HG02571 (cell line): Measurements from ENCODE around the gene PRKAR2A.

Source experiments
- ATAC-seq: cut with Tn5 transposase; IDR thresholded peaks from one replicate; pipeline ENCODE4 v1.9.1; 2021; ENCODE audit warnings: mild to moderate bottlenecking, moderate library complexity; ENCODE audit not compliant: unreplicated experiment

PRKAR2A gene

DNA sequence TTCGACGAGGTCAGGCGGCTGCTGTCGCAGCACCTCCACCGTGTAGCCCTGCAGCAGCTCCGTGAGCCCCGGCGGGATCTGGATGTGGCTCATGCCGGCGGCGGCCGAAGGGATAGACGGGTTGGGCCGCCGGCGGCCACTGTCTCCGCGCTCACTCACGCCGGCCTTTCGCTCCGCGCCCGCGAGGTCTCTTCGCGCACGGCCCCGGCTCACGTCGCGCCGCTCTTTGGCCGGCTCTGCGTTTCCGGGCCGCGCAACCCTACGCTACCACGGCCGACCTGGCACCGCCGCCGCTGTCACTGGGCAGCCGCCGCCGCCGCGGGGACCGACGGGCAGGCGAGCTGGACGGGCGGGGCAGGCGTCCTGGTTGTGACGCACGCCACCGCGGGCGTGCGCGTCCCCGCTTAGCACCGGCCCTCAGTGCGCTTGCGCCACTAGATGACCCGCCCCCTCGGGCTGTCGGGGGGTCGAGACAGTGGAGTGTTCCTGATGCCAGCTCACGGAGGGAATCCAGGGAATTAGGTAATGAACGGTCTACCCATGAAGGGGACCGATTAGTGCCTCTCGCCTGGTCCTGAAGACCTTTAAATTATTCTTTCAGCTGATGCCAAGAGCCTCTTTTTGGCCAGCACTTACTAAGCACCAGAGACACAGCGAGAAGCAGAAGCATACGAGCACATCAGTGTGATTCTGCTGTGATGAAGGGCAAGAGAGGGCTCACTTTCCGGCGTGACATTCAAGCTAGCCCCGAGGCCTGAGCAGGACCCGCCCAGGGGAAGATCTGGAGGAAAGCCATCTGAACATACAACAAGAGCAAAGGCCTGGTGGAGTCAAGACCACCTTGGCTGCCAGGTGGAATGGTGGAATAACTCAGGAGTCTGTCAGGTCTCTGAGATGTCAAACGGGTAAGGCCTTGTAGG is at the start of gene PRKAR2A:
TSS of gene PRKAR2A (minus strand) at position 371 of the 920 bp plus-strand sequence. CDS start at position 93, 278 bp downstream.
- ATAC-seq = peak; percentile 89

DNA sequence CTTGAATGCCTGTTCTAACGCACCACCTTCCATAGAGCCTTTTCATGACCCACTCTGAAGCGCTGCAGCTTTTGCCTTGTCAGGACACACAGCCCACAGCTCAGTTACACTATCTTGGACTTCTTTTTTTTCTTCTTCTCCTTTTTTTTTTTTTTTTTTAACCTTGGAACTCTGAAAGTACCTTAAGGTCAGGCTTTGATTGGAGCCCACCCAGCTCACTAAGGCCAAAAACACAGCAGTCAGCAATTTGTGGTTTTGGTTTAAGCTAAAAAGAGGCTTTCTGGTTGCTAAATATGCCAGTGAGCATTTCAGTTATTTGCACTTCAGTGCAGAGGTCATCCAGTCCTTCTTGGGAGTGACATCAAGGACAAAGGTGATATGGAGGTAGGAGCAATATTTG is 49.3 kb upstream of the PRKAR2A start:
- no peak for ATAC-seq

DNA sequence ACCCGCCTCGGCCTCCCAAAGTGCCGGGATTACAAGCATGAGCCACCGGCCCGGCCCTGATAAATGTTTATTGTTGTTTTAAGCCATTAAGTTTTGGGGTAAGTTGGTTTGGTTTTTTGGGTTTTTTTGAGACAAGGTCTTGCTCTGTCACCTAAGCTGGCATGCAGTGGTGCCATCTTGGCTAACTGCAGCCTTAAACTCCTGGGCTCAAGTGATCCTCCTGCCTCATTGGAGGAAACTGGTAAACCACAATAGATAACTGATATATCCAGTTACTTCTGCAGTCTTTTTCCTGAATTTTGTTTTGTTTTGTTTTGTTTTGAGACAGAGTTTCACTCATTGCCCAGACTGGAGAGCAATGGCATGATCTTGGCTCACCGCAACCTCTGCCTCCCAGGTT is 46.8 kb upstream of the PRKAR2A start:
- no peak for ATAC-seq

DNA sequence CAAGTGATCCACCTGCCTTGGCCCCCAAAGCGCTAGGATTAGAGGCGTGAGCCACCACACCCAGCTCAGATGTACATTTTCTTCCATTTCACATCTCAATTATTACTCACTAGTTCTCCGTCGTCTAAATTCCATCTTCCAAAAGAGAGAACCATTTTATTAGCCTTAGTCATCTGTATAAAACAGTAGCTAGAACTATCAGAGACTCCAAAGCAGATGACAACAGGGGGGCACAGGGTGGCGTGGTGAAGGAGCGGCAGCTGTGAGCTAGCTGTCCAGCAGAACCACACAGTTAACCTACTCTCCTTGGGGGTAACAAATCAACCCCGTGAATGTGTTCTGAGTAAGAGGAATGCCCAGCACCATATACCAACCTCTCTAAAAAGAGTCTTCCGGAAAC is 43.9 kb upstream of the PRKAR2A start:
- no peak for ATAC-seq

DNA sequence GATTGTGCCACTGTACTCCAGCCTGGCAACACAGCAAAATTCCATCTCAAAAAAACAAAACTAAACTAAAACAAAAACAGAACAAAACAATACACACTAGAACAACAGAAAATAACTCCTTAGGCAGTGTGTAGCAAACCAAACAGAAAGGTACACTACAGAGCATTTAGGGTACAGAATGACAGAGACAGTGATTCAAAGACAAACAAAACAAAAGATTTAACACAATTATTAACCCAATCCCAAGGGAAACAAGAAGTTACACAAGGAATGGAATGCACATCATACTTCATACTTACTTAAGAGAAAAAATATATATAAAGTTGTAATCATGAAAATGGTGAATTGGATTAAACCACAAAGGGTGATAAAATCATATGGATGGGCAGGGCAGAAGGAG is 38.1 kb upstream of the PRKAR2A start:
- ATAC-seq = no peak

DNA sequence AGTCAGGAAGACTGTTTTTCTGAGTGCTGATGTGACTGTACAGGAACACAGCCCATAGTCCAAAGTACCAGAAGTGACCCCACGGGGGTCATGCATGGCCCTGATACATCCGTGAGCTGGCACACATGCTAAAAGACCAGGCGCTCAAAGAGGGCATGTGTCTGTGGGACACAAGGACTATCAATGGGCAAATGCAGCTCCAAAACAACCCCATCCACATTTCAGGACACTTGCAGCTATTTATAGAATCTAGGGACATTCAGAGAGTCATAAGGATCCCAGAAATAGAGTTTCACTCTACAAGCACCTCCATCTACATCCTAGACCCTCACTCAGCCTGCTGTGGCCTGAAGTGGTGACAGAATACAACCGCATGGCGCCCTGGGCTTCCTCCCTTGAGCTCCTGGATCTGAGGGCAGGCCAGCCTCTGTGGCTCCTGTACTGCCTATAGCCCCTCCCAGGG is 34.0 kb upstream of the PRKAR2A start:
- ATAC-seq = no peak

DNA sequence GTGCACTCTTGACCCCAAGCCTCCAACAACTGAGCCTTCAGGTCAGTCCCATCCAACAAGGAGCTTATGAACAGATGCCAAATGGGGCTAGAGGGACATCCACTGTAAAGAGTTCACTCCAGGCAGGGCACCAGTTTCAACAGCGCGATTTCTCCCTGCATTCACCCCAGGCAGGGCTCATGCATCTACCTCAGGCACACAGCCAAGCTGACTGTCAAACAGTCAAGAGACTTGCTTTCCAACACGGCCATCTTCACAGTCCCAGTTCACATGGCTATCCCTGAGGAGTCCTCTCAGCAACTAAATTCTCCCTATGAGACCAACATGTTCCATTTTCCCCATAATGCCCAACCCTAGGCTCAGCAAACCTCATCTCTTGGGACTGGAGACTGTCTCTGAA is 33.3 kb upstream of the PRKAR2A start:
- ATAC-seq = no peak

DNA sequence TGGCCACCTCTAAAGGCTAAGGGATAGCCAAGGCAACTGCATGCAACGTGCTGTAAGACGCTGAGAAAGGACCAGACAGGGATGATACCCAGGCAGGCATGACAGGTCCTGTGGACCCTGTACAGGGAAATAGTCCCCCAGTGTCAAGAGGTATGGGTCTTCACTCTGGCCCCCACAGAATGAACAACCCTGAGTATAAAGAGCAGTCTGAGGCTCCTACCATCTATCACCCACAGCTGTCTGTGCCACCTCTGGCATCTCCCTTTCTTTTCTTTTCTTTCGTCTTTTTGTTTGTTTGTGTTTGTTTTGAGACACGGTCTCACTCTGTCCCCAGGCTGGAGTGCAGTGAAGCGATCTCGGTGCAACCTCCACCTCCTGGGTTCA is 32.3 kb upstream of the PRKAR2A start:
- no peak for ATAC-seq

DNA sequence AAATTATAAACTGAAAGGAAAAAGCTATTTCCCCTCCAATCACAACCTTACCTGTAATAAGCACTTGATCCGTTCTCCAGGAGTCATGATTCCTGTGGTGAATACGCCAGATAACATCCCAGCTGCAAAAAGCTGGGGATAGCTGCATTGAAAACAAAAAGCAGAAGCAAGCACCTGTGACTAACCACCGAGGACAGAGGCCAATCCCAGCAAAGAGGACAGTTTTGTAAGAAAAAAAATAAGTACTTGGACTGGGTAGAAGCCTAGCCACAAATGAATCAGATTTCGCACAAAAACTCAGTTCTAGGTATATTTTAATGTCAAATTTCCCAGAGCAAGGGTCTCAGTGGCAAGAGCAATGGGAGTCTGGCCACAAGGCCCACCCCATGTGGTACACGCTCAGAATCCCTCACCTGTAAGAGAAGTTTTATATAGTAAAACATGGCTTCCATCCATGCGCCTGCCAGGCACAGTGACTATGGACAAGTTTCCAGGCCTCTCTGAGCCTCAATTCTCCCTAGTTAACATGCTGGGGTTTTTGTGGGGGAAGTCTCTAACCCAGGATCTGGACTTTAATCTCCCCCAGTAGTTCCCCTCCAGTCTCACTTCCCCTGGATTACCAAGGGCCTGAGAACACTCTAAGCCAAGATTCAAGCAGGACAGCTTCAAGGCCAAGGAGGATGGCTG is 31.8 kb upstream of the PRKAR2A start:
- no peak for ATAC-seq

DNA sequence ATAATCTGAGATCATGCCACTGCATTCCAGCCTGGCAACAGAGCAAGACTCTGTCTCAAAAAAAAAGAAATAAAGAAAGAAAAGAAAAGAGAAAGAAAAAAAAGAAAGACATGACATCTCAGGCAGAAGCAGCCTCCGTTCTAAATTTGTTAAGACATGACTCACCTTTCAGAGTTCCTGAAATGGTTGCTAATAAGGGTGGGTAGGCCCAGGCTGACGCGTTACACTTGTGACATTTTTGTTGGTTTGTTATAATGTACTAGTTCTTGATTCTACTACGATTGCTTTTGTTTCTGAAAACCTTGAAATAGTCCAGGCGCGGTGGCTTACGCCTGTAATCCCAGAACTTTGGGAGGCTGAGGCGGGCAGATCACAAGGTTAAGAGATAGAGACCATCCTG is 30.0 kb upstream of the PRKAR2A start:
- no peak for ATAC-seq

DNA sequence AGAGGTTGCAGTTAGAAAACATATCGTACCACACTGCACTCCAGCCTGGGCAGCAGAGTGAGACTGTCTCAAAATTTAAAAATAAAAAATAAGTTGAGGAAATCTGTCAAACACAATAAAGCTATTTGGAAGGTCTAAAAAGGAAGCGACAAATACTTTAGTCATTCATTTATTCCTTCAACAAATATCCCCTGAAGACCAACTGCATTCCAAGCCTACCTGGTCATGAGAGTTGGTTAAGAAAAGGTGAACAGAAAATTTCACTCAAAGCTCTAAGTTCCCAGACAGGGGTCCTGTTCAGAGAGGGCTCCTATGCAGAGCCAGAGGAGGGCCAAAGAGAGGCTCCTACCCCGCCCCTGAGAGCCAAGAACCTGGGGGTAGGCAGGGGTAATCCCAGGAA is 15.4 kb upstream of the PRKAR2A start:
- no peak for ATAC-seq

DNA sequence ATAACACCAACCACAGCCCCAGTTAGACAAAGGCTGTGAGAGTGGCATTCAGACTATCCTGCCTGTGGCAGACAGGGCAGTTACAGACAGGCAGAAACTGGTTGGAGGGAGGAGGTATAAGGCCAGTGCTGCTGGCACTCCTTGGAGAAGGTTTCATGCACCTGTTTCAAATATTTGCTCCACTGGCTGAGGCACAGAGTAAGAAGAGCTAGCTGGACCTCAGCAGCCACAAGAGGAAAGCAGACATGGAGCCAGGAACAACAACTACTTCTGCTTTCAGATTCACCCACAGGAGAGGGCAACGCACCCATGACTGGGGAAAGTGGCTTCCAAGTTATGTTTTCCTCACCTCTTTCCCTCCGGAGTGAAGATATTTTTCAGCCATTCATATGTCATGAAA is 11.5 kb upstream of the PRKAR2A start:
- ATAC-seq = no peak

DNA sequence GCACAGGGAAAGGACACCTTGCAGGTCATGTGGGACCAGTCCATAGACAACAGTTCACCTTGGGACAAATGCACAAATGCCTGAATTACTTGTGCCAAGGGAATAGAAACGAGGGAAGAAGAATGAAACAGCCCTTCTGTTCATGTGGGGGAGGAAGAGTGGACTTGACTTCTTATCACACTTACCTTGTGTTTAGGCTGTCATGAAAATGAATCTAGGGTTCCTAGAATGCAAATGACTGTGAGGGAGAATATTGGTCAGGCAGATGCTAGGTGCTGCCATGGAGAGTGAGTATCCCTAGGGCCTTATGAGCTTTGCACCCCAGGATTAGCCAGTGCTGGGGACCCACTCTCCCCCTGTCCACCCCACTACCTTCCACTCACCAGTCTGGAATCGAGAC is 11.0 kb upstream of the PRKAR2A start:
- ATAC-seq = no peak

DNA sequence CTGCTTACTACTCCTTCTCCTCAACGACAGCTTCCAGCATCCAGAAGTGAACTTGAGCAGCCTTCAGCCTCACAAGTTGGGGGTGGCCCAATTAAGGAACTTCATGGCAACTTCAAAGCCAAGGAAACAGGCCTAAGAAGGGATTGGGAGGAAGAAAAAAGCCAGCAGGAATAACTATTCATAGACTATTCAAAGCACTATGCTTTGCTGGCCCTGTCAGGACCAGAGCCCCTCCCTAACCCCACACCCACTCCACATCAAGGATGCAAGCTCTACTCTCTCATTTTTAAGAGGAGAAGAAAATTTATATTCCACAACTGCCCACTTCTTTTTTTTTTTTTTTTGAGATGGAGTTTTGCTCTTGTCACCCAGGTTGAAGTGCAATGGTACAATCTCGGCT is 10.0 kb upstream of the PRKAR2A start:
- no peak for ATAC-seq

DNA sequence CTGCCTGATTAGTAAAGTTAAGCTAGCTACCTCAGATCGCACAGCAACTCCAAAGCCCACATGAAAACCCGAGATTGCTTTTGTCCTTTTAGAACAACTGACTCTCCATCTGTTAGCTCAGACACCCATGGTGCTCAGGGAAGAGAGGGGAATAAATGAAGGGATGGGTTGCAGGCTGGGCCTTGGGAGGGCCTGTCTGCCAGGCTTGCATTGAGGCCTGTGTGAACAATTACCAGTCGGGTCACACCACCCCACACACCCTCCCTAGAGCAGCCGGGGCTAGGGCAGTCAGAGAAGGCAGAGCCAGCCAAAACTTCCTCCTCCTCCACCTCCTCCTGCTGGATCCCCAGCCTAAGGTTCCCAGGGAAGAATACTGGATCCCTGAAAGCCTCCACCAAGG is 8.8 kb upstream of the PRKAR2A start:
- no peak for ATAC-seq

DNA sequence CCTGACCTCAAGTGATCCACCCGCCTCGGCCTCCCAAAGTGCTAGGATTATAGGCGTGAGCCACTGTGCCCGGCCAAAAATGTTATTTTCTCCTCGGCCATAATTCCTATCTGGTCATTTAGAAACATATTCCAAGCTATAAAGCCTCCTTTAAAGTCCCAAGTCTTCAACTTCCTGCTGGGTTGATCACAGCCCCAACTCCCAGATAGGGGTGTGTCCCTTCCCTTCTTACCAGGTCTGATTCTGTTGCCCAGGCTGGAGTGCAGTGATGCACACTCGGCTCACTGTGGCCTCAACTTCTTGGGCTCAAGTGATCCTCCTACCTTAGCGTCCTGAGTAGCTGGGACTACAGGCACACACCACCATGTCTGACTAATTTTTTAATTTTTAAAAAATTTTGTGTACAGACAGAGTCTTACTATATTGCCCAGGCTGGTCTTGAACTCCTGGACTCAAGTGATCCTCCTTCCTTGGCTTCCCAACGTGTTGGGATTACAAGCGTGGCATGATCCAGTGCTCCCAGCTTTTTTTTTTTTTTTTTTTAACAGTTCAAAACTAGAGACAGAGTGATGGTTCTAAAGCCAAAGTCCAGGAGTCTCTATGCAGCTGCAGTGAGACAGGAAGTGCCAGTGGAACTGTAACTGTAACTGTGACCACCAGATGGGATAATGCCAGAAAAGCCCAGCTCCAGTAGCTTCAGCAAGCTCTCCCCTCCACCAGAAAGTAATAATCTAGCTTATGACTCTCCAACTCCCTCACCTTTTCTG is 8.2 kb upstream of the PRKAR2A start:
- ATAC-seq = no peak

DNA sequence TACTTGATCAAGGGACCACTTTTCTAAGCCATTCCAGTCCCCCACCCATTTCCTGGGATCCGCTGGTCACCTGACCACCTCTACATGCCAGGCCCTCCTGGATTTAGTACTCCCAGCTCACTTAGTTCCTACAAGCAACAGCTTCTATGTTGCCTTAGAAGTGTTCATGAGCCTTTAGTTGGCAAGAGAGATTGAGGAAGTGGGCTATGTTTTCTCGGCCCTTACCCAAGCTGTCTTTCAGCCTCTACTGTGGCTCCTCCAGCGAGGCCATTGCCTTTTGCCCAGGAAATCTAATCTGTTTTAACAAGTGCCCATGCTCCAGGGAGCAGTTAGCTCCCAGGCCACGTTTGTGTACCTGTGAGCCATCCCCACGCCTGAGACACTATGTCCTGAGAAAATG is 4.5 kb upstream of the PRKAR2A start:
- no peak for ATAC-seq

DNA sequence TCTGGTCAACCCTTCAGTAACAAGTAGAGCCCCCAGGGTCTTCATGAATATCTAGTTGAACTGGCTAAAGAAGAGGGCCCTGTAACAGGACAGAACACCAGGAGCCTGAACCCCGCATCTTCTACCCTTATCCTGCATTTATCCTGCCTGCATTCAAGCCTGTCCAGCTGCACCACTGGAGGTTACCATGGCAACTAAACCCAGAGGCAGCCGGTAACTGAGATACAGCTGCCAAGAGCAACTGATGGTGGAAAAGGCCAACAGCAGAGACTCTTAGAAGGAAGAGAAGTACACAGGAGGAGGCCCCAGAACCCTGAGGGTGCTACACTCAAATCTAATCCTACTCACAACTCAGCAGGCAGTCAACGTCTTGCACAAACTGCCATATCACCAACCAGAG is 3.7 kb upstream of the PRKAR2A start:
- ATAC-seq = no peak

DNA sequence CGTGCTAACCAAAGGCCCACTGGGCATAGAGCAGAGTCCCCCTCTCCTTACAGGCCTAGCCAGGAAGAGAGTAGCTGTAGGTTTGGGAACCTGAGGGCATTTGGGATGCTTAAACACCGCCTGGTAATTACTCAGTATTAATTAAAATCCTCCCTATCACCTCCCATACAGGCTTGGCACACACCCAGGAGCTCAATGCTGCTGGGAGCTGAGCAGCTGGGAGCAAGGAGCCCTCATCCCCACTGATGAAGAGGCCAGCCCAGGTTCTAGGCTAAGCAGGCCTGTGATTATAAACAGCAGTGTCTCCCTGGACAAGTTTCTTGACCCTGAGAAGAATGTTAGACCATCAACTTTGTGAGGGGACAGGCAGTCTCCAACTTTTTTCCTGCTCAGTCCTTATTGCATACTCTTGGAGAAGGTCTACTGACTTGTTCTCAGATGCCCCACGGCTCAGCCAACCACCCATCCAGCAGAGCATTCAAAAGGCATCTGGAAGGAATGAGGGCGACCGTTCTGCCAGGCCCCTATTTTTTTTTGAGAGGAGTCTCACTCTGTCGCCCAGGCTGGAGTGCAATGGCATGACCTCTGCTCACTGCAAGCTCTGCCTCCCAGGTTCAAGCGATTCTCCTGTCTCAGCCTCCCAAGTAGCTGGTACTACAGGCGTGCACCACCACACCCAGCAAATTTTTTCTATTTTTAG is 1.3 kb upstream of the PRKAR2A start:
- ATAC-seq = no peak

DNA sequence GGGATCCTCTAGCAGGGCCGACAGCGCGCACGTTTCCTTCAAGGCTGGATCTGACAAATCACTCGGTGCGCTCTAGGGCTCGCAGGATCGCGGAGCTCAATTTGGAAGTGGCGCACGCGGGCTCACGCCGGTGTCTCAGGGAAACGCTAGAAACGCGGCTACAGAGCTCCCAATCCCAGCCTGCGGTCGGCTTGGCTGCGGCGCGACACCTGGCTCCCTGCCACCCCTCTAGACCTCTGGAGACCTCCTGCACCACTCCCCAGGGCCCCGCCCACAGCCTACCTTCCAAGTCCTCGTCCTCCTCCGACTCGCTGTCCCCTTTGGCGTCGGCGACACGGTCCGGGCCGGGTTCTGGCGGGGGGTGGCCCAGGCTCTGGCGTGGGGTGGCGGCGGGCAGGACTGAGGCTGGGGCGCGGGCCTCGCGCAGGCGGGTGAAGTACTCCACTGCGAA is 596 bp downstream of the PRKAR2A start:
- ATAC-seq = peak; percentile 27

DNA sequence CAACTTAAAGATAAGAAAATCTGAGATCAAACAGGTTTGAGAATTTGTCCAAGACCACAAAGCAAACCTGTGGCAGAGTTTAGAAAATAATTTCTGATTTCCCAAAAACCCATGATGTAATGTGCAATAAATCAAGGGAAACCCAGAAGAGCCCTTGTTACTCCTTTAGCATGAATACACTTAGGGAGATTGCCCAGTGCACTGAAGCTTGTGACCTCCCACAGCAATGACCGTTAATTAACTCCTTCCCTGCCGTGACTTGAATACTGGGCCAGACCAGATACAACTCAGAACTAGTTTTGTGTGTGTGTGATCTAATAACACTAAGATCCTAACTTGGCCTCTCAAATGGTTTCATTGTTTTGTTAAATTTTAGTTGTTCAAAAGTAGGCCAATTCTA is 2.5 kb downstream of the PRKAR2A start:
- no peak for ATAC-seq
